ENCODE results near the gene ARMC10.
"Not testable (repeated sequence)": the region's sequence is repeated elsewhere in the genome, so short reads cannot be mapped to it uniquely, and the experiment has no call there.

Gene ARMC10

DNA sequence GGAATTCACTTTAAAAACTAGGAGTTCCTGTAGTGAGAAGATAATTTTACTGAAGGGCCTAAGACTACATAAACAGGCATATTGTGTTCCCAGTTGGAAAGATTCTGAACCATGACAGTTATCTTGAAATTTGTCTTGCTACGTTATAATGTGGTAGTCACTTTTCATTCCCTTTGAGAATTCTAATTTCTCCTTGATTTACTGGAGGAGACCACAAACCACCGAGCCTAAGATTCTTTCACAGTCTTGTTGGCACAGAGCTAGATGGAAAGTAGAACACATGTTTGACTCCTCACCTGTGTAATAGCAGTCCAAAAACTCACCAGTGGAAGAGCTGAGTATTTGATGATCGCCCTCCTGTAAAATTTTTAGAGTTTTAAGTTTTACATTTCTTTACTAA lies 4.9 kb downstream of the ARMC10 start:
- no peak overlapping the region for H3K4me3 ChIP-seq (ENCODE audit: low read length)
- TF ChIP-seq, protein P1, sequence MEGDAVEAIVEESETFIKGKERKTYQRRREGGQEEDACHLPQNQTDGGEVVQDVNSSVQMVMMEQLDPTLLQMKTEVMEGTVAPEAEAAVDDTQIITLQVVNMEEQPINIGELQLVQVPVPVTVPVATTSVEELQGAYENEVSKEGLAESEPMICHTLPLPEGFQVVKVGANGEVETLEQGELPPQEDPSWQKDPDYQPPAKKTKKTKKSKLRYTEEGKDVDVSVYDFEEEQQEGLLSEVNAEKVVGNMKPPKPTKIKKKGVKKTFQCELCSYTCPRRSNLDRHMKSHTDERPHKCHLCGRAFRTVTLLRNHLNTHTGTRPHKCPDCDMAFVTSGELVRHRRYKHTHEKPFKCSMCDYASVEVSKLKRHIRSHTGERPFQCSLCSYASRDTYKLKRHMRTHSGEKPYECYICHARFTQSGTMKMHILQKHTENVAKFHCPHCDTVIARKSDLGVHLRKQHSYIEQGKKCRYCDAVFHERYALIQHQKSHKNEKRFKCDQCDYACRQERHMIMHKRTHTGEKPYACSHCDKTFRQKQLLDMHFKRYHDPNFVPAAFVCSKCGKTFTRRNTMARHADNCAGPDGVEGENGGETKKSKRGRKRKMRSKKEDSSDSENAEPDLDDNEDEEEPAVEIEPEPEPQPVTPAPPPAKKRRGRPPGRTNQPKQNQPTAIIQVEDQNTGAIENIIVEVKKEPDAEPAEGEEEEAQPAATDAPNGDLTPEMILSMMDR (conservative IDR thresholded peaks at IDR 0.05; ENCODE audit: low read length), result no peak
- no peak for DNase-seq (ENCODE audit: low read depth)

DNA sequence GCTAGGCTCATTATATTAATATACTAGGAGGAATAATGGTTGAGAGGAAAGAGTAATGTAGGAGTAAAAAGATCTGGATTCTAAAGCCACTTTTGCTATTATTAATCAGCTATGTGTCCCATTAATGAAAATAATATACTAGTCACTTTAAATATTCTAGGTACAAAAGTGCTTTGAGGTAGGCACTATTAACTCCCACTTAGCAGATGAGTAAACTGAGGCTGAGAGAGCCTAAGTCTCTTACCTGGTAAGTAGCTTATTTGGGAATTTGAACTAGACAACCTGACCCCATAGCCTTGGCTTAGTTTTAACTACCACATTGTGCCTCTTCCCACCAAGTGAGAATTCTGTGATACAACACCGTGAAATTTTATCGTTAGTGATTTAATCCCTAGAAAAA lies 6.0 kb downstream of the ARMC10 start:
- TF ChIP-seq, protein P1 (conservative IDR thresholded peaks at IDR 0.05; ENCODE audit: low read length), result no peak
- H3K4me3 ChIP-seq (ENCODE audit: low read length), result no peak overlapping the region
- DNase-seq (ENCODE audit: low read depth), result no peak

DNA sequence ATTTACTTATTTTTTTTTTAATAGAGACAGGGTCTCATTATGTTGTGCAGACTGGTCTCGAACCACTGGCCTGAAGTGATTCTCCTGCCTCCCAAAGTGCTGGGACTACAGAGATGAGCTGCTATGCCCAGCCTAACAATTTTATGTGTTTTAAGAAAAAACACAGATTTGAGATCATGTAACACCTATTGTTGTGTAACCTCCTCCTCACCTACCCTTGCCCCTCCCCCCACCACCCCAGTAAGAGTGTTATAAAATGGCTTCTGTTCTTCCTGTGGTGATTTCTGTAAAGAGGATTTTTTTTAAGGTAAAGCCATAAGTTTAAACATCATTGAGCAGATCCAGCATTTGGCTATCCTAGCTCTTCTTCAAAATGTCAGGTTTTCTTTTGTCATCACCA lies 7.6 kb downstream of the ARMC10 start:
- no peak overlapping the region for H3K4me3 ChIP-seq (ENCODE audit: low read length)
- DNase-seq (ENCODE audit: low read depth), result no peak
- TF ChIP-seq, protein P1 (conservative IDR thresholded peaks at IDR 0.05; ENCODE audit: low read length), result no peak

DNA sequence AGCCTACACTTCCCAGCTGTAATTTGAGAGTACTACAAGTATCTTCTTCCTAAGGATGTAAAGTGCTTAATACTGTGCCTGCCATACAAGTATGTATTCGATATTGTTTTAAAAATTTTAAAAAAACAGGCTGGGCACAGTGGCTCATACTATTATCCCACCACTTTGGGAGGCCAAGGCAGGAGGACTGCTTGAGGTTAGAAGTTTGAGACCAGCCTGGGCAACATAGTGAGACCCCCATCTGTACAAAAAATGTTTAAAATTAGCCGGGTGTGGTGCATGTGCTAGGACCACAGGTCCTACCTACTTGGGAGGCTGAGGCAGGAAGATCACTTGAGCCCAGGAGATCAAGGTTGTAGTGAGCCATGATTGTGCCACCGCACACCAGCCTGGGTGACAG lies 8.3 kb downstream of the ARMC10 start:
- no peak overlapping the region for H3K4me3 ChIP-seq (ENCODE audit: low read length)
- DNase-seq (ENCODE audit: low read depth), result no peak
- TF ChIP-seq, protein P1 (conservative IDR thresholded peaks at IDR 0.05; ENCODE audit: low read length), result no peak

DNA sequence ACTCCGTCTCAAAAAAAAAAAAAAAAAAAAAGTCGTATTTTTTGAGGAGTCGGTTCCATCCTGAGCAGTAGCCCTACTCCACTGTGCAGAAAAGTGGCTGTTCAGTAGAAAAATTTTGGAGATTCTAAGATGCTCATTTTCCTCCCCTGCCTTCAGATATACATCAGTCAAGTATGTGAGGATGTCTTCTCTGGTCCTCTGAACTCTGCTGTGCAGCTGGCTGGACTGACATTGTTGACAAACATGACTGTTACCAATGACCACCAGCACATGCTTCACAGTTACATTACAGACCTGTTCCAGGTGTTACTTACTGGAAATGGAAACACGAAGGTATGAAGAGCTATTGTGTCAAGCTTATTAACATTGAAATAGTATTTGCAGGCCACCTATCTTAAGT lies 17.4 kb downstream of the ARMC10 start:
- not testable (repeated sequence) for DNase-seq (ENCODE audit: low read depth); H3K4me3 ChIP-seq (ENCODE audit: low read length)

DNA sequence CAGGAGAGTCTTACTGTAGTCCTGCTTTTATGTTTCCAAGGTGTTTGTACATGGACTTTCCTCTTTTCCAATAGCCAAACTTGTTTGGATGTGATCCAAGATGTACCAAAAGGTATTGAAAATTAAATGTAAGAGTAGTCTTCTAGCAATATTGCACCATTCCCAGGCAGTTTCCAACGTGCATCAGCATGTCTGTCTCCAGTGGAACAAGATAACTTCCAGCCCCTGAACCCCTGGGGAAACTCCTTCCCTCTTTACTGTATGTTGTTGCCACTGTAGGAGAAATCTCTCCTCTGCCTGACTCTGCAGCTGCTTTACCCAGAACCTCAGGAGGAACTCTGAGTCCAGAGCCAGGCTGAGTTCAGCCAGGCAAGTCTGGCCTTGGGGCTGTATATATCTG lies 18.5 kb downstream of the ARMC10 start:
- TF ChIP-seq, protein P1 (conservative IDR thresholded peaks at IDR 0.05; ENCODE audit: low read length), result no peak
- DNase-seq (ENCODE audit: low read depth), result no peak
- H3K4me3 ChIP-seq (ENCODE audit: low read length), result no peak overlapping the region

DNA sequence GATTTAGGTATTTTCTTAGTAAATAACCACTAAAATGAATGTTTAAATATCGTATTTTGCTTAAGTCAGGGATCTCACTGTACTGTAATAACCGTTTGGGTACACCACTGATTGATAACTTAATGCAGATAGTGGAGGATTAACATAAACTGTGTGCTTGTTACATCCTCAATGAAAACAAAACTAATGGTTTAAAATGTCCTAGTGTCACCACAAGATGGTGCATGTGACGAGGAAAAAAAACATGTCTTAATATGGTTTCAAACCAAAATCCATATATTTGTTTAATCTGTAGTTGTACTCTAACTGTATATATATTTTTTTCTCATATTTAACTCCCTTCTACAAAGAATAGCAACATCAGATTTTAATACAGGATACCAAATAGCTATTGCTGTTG lies 19.2 kb downstream of the ARMC10 start:
- TF ChIP-seq, protein P1 (conservative IDR thresholded peaks at IDR 0.05; ENCODE audit: low read length), result no peak
- DNase-seq (ENCODE audit: low read depth), result no peak
- no peak overlapping the region for H3K4me3 ChIP-seq (ENCODE audit: low read length)

DNA sequence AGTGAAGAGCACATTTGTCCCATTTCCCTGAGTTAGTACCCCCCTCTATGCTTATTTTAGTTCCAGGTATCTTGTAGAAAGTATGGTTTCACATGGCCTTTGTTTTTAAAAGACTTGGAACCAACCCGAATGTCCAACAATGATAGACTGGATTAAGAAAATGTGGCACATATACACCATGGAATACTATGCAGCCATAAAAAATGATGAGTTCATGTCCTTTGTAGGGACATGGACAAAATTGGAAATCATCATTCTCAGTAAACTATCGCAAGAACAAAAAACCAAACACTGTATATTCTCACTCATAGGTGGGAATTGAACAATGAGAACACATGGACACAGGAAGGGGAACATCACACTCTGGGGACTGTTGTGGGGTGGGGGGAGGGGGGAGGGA lies 20.6 kb downstream of the ARMC10 start:
- not testable (repeated sequence) for DNase-seq (ENCODE audit: low read depth); H3K4me3 ChIP-seq (ENCODE audit: low read length)

All from AG10803 (cell line).